ES-I3 (cell line): ENCODE measurements around the gene BTNL2.
"Not testable (repeated sequence)": the region's sequence is repeated elsewhere in the genome, so short reads cannot be mapped to it uniquely, and the experiment has no call there.

Source experiments
- H3K36me3 ChIP-seq: 2 replicates; pipeline ENCODE4 v1.6.1; 2013; ENCODE audit warnings: mild to moderate bottlenecking, low read length, control low read depth, moderate library complexity; ENCODE audit not compliant: insufficient read depth
- H3K4me1 ChIP-seq: 2 replicates; pipeline ENCODE4 v1.6.1; 2013; ENCODE audit warnings: mild to moderate bottlenecking, control low read depth, low read length; ENCODE audit not compliant: insufficient read depth
- H3K9ac ChIP-seq: 2 replicates; pipeline ENCODE4 v1.6.1; 2013; ENCODE audit warnings: low read depth, mild to moderate bottlenecking, low read length, moderate library complexity
- H3K9me3 ChIP-seq: 2 replicates; pipeline ENCODE4 v1.6.1; 2013; ENCODE audit warnings: mild to moderate bottlenecking, low read length, moderate library complexity; ENCODE audit not compliant: control insufficient read depth, insufficient read depth

BTNL2 gene

GRCh38 chr6:32359225-32359624 lies 47.8 kb downstream of the BTNL2 start:
- H3K9ac ChIP-seq, H3K9me3 ChIP-seq, H3K4me1 ChIP-seq, H3K36me3 ChIP-seq: not testable (repeated sequence)

- not testable (repeated sequence) for H3K9me3 ChIP-seq, H3K36me3 ChIP-seq, H3K4me1 ChIP-seq, H3K9ac ChIP-seq
Observed at GRCh38 chr6:32358548-32358947, 48.4 kb downstream of the BTNL2 start.

GRCh38 chr6:32355018-32355417 lies 52.0 kb downstream of the BTNL2 start:
- Histone ChIP-seq H3K9me3 (no peaks in the 10 kb centered on the region), H3K9ac (no peak overlapping the region)

GRCh38 chr6:32353348-32353747 lies 53.6 kb downstream of the BTNL2 start:
- H3K9me3 ChIP-seq = no peaks in the 10 kb centered on the region
- no peaks in the 10 kb centered on the region for H3K4me1 ChIP-seq
- no peak overlapping the region for H3K9ac ChIP-seq
- no peaks in the 10 kb centered on the region for H3K36me3 ChIP-seq

More at GRCh38 chr6:32355018-32355417, 52.0 kb downstream of the BTNL2 start:
- H3K4me1 ChIP-seq = no peaks in the 10 kb centered on the region
- H3K36me3 ChIP-seq = no peaks in the 10 kb centered on the region
